Activated CD4-positive, alpha-beta T cell treated with anti-CD3 and anti-CD28 coated beads, Interleukin-2, amount 50 U/mL, for 16 hours (primary cell): ENCODE data around the gene SORBS1.
A peak's percentile ranks its signal among the peaks of the same experiment; 100 is the strongest.

ENCODE experiments used
- DNase-seq: peaks from one replicate; pipeline ENCODE4 v3.0.0-alpha.2; 2020

The SORBS1 gene

GRCh38 chr10:95305606-95306317 is 255.4 kb downstream of the SORBS1 start:
- no peak for DNase-seq

- no peak for DNase-seq
Measured at GRCh38 chr10:95304976-95305375, 256.2 kb downstream of the SORBS1 start.

GRCh38 chr10:95304463-95304862 is 256.7 kb downstream of the SORBS1 start:
- DNase-seq: no peak

- no peak for DNase-seq
Measured at GRCh38 chr10:95303950-95304349, 257.2 kb downstream of the SORBS1 start.

- DNase-seq: no peak
Measured at GRCh38 chr10:95303535-95303934, 257.6 kb downstream of the SORBS1 start.

GRCh38 chr10:95300022-95300539 is 261.1 kb downstream of the SORBS1 start:
- DNase-seq: no peak

GRCh38 chr10:95297402-95297801 is 263.8 kb downstream of the SORBS1 start:
- DNase-seq: no peak

GRCh38 chr10:95296764-95297163 is 264.4 kb downstream of the SORBS1 start:
- DNase-seq: no peak

- DNase-seq: peak; percentile 64
Measured at GRCh38 chr10:95295031-95295755, 266.0 kb downstream of the SORBS1 start.

- no peak for DNase-seq
Measured at GRCh38 chr10:95293631-95294030, 267.5 kb downstream of the SORBS1 start.

GRCh38 chr10:95291365-95292039 is 269.7 kb downstream of the SORBS1 start:
- no peak for DNase-seq

GRCh38 chr10:95290461-95291364 is 270.5 kb downstream of the SORBS1 start, which contains the start of gene PDLIM1:
PDLIM1 (minus strand) TSS chr10:95291003; CDS start chr10:95290915, 88 bp downstream.
- DNase-seq: peak; percentile 16

- DNase-seq: no peak
Measured at GRCh38 chr10:95289921-95290421, 271.2 kb downstream of the SORBS1 start.

- DNase-seq: no peak
Measured at GRCh38 chr10:95289003-95289920, 271.9 kb downstream of the SORBS1 start.

GRCh38 chr10:95288303-95288702 is 272.9 kb downstream of the SORBS1 start:
- no peak for DNase-seq

- no peak for DNase-seq
Measured at GRCh38 chr10:95287281-95287680, 273.9 kb downstream of the SORBS1 start.

GRCh38 chr10:95286707-95287106 is 274.5 kb downstream of the SORBS1 start:
- no peak for DNase-seq

GRCh38 chr10:95285556-95285955 is 275.6 kb downstream of the SORBS1 start:
- no peak for DNase-seq

- DNase-seq: no peak
Measured at GRCh38 chr10:95284807-95285206, 276.4 kb downstream of the SORBS1 start.

- DNase-seq: no peak
Measured at GRCh38 chr10:95282107-95282506, 279.1 kb downstream of the SORBS1 start.

GRCh38 chr10:95281206-95281605 is 280.0 kb downstream of the SORBS1 start:
- no peak for DNase-seq
